SW 1271 (cell line): ENCODE results near the gene IL13RA2.

ENCODE experiments used
- DNase-seq, 2 experiments: peaks; one replicate each; lab custom pipeline; 2025; lab: John Stamatoyannopoulos, UW

Gene IL13RA2

GRCh38 chrX:114997779-114998178, 19.6 kb downstream of the IL13RA2 start:
- DNase-seq = no peak

- DNase-seq = no peak
Observed at GRCh38 chrX:114985967-114986592, 31.3 kb downstream of the IL13RA2 start.

GRCh38 chrX:114976292-114976691, 41.1 kb downstream of the IL13RA2 start:
- no peak for DNase-seq

- no peak for DNase-seq
Observed at GRCh38 chrX:114973013-114973412, 44.4 kb downstream of the IL13RA2 start.

- no peak for DNase-seq
Observed at GRCh38 chrX:114970806-114971205, 46.6 kb downstream of the IL13RA2 start.

GRCh38 chrX:114964374-114964773, 53.0 kb downstream of the IL13RA2 start:
- DNase-seq = no peak

- DNase-seq = no peak
Observed at GRCh38 chrX:114962209-114962608, 55.2 kb downstream of the IL13RA2 start.

GRCh38 chrX:114959729-114960128, 57.7 kb downstream of the IL13RA2 start:
- no peak for DNase-seq
